Naive B cell (primary cell): ENCODE measurements around the gene DYNAP. TPM values are rescaled to one million over a fixed set of nuclear protein-coding genes. Genes with fewer than 3 reads are reported as not detected.

ENCODE experiments used
- ATAC-seq, 2 donors: fragments of 150-1000 bp; cut with Tn5 transposase; 2 replicates each; pipeline ENCODE4 v1.10.0; 2021; ENCODE audit warnings: low read depth in 2 of 2, mild to moderate bottlenecking in 2 of 2, moderate library complexity in 2 of 2
- DNase-seq: peaks from one replicate; pipeline ENCODE4 v3.0.0; 2022
- H3K27ac Mint-ChIP-seq, 6 donors: one replicate each; pipeline ENCODE4 v1.8.0; 2020 to 2022; ENCODE audit warnings: mild to moderate bottlenecking in 6 of 6, mixed read lengths in 6 of 6, moderate library complexity in 5 of 6, inconsistent platforms in 2 of 6
- H3K27me3 Mint-ChIP-seq, 3 donors: one replicate each; pipeline ENCODE4 v1.8.0; 2021 to 2022; ENCODE audit warnings: mixed read lengths in 3 of 3, mild to moderate bottlenecking in 1 of 3
- H3K36me3 Mint-ChIP-seq, 2 donors: one replicate each; pipeline ENCODE4 v1.8.0; 2020 to 2022; ENCODE audit warnings: mixed read lengths in 2 of 2, inconsistent platforms in 1 of 2, mild to moderate bottlenecking in 1 of 2
- H3K4me1 Mint-ChIP-seq, 3 donors: one replicate each; pipeline ENCODE4 v1.8.0; 2020 to 2022; ENCODE audit warnings: mixed read lengths in 3 of 3, inconsistent platforms in 1 of 3, mild to moderate bottlenecking in 1 of 3, moderate library complexity in 1 of 3
- H3K4me3 Mint-ChIP-seq, 8 donors: one replicate each; pipeline ENCODE4 v1.8.0; 2020 to 2022; ENCODE audit warnings: mild to moderate bottlenecking in 8 of 8, mixed read lengths in 8 of 8, moderate library complexity in 8 of 8, inconsistent platforms in 2 of 8
- H3K9me3 Mint-ChIP-seq, 7 donors: one replicate each; pipeline ENCODE4 v1.8.0; 2020 to 2022; ENCODE audit warnings: mixed read lengths in 7 of 7, mild to moderate bottlenecking in 5 of 7, inconsistent platforms in 2 of 7, moderate library complexity in 1 of 7
- polyA plus RNA-seq, 6 donors: library from polyadenylated mRNA; unstranded; fragments of 300-500 nt; fragmentation: Illumina TruSeq; gene quantifications; one replicate each; pipeline ENCODE4 v1.2.3, GENCODE V29; 2021; ENCODE audit warnings: low read depth in 6 of 6

DYNAP gene
- polyA plus RNA-seq, 6 donors from 2014 or later, result not detected

DNA sequence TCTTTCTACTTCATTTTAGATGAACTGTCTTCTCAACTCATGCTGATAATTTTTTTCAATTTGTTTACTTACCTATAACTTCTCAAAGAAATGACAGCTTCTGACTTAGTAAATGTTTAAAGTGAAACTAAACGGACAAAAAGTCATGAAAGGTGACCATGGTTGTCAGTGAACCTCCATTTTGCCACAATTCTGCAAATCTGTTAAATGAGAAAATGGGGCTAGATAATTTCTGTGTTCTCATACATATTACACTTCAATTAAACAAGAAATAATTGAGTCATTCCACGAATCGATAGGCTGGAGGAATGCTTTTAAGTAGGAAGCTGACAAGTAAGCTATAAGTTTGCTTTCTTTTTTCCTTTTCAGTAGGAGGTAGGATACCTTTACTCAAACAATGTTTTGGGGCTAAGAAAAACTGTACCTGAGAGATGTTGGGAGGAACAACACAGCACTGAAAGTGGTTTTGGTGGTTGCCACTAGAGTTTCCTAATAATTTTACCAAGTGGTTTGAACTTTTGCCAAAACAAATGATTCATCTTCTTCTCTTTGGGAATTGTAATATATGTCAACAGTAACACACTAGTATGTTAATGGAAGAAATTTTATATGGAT, 17.1 kb downstream of the DYNAP start:
- Mint-ChIP-seq H3K36me3 (no peaks in the 10 kb centered on the region), H3K27me3 (peaks cover 0 to 4% (median 0%) of the 10 kb centered on the region in 3 donors), H3K4me1 (no peaks in the 10 kb centered on the region), H3K4me3 (no peak overlapping the region), H3K9me3 (peaks cover 0 to 2% (median 0%) of the 10 kb centered on the region in 7 donors), H3K27ac (no peak overlapping the region)
- DNase-seq (no peak), ATAC-seq (no peak)

DNA sequence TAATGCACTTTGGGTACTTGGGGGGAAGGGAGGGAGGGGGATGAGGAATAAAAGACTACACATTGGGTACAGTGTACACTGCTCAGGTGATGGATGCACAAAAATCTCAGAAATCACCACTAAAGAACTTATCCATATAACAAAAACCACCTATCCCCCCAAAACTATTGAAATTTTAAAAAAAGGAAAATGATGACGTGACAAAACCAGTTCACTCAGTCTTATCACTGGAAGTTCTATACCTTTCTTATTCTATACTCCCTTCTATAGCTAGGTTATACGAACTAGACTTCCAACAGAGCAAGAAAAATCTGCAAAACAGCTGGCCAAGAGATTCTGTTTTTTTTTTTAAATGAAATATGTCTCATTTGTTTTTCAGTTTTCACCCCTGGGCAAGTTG, 20.8 kb downstream of the DYNAP start:
- Mint-ChIP-seq H3K4me1 (peaks cover 0 to under 1% (median 0%) of the 10 kb centered on the region in 3 donors), H3K36me3 (no peaks in the 10 kb centered on the region), H3K9me3 (peaks cover 0 to 2% (median 0%) of the 10 kb centered on the region in 7 donors), H3K27me3 (peaks cover 0 to 4% (median 0%) of the 10 kb centered on the region in 3 donors), H3K4me3 (no peak overlapping the region), H3K27ac (no peak overlapping the region)
- ATAC-seq (no peak), DNase-seq (no peak)

DNA sequence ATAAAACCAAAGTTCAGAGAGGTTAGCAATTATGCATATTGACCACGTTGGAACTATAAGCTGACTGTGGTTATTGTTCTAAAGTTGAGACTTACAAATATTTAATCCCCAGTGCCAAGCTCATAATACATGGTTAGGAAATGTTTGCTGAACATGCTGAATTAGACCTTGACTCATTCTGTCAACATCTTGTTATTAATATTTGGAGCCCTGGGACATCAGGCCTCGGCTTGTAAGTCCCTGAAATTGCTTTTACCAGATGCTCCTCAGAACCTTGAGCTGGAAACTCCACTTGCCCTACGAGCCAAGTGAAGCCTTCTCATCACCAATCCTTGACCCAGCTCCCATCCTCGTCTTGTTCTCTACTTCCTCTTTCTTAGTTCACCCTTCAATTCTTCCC, 21.2 kb downstream of the DYNAP start:
- Mint-ChIP-seq H3K27ac (no peak overlapping the region), H3K36me3 (no peaks in the 10 kb centered on the region), H3K4me3 (no peak overlapping the region), H3K9me3 (peaks cover 0 to 2% (median 0%) of the 10 kb centered on the region in 7 donors), H3K4me1 (peaks cover 0 to 2% (median 0%) of the 10 kb centered on the region in 3 donors), H3K27me3 (peaks cover 0 to 2% (median 0%) of the 10 kb centered on the region in 3 donors)
- no peak for DNase-seq
- ATAC-seq, result no peak

- H3K27me3 Mint-ChIP-seq, result no peaks in the 10 kb centered on the region
- no peak for DNase-seq
- H3K9me3 Mint-ChIP-seq, result peaks cover 0 to 2% (median 0%) of the 10 kb centered on the region in 7 donors
- no peak for ATAC-seq
- no peak overlapping the region for H3K27ac Mint-ChIP-seq
- H3K36me3 Mint-ChIP-seq, result no peaks in the 10 kb centered on the region
- H3K4me1 Mint-ChIP-seq, result peaks cover 0 to 2% (median 0%) of the 10 kb centered on the region in 3 donors
- no peak overlapping the region for H3K4me3 Mint-ChIP-seq
These were observed 22.1 kb downstream of the DYNAP start for GRCh38 chr18:54613174-54613573.

GRCh38 chr18:54616220-54616848, 25.3 kb downstream of the DYNAP start:
- ATAC-seq (no peak), DNase-seq (no peak)
- no peaks in the 10 kb centered on the region for H3K36me3 Mint-ChIP-seq
- no peak overlapping the region for H3K4me3 Mint-ChIP-seq
- peak overlapping the region in 1 of 6 donors; percentile 9 for H3K27ac Mint-ChIP-seq
- peaks cover 0 to 7% (median 5%) of the 10 kb centered on the region in 3 donors for H3K27me3 Mint-ChIP-seq
- peaks cover 0 to 2% (median 0%) of the 10 kb centered on the region in 3 donors for H3K4me1 Mint-ChIP-seq
- H3K9me3 Mint-ChIP-seq, result peaks cover 0 to 5% (median 3%) of the 10 kb centered on the region in 7 donors

DNA sequence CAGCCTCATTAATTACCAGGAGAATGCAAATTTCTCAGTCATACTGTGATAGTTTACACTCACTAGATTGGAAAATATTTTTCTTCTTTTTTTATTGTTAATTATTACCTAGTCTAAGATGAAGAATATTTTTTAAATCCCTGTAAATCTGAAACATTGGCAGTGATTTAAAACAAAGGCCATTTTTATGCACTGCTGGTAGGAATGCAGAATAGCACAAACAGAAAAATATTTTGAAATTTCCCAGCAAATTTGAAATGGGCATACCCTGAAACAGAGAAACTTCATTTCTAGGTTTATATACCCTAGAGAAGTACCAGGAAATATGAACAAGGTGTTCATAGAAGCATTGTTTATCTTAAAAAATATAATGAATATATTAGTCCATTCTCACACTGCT, 31.0 kb downstream of the DYNAP start:
- no peak overlapping the region for H3K4me3 Mint-ChIP-seq
- no peak overlapping the region for H3K27ac Mint-ChIP-seq
- H3K36me3 Mint-ChIP-seq, result no peaks in the 10 kb centered on the region
- no peak for DNase-seq
- peaks cover 0 to 17% (median 5%) of the 10 kb centered on the region in 3 donors for H3K27me3 Mint-ChIP-seq
- H3K9me3 Mint-ChIP-seq, result peaks cover 4 to 34% (median 6%) of the 10 kb centered on the region in 7 donors
- no peak for ATAC-seq
- H3K4me1 Mint-ChIP-seq, result no peaks in the 10 kb centered on the region

GRCh38 chr18:54626779-54627178, 35.7 kb downstream of the DYNAP start:
- Mint-ChIP-seq H3K36me3 (no peaks in the 10 kb centered on the region), H3K27me3 (peaks cover 0 to 5% (median 0%) of the 10 kb centered on the region in 3 donors), H3K4me3 (no peak overlapping the region), H3K9me3 (peaks cover 0 to 35% (median 11%) of the 10 kb centered on the region in 7 donors), H3K4me1 (no peaks in the 10 kb centered on the region), H3K27ac (no peak overlapping the region)
- DNase-seq (no peak), ATAC-seq (no peak)

- no peak for ATAC-seq
- Mint-ChIP-seq H3K9me3 (peaks cover 0 to 11% (median 9%) of the 10 kb centered on the region in 7 donors), H3K27me3 (peaks cover under 1 to 11% (median 4%) of the 10 kb centered on the region in 3 donors), H3K4me1 (no peaks in the 10 kb centered on the region), H3K36me3 (no peaks in the 10 kb centered on the region), H3K27ac (no peak overlapping the region), H3K4me3 (no peak overlapping the region)
- no peak for DNase-seq
These were observed 39.9 kb downstream of the DYNAP start for GRCh38 chr18:54630963-54631362.

DNA sequence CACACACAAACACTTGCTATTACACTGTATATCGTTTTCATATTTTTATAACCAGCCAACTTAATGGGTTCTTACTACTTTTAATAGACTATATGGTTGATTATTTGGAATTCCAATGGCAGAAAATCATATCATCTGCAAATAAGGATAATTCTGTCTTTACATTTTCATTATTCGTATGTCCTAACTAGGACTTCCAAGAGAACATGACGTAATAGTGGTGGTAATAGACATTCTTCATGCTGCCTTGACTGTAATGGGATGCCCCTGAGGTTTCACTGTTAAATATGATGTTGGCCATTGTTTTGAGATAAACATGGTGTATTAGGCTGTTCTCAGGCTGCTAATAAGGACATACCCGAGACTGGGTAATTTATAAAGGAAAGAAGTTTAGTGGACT, 45.2 kb downstream of the DYNAP start:
- no peaks in the 10 kb centered on the region for H3K9me3 Mint-ChIP-seq
- no peak for DNase-seq
- H3K4me3 Mint-ChIP-seq, result no peak overlapping the region
- peaks cover 9 to 31% (median 13%) of the 10 kb centered on the region in 3 donors for H3K27me3 Mint-ChIP-seq
- no peak overlapping the region for H3K27ac Mint-ChIP-seq
- no peak for ATAC-seq
- H3K4me1 Mint-ChIP-seq, result no peaks in the 10 kb centered on the region
- no peaks in the 10 kb centered on the region for H3K36me3 Mint-ChIP-seq

DNA sequence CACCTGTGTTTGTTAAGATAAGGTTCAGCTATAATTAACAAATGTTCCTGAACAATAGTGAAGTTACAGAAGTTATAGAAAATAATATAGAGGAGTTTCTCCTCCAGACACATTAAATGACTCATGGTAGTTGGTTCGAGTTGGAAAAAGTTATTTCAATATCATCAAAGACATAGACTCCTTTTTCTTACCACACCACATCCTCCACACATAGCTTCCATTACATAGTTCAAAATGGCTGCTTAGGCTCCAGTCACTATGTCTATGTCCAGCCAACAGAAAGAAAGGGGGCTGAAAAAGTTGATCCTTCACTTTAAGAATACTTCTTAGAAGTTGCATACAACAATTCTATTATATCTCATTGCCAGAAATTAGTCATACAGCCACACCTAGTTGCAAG, 50.7 kb downstream of the DYNAP start:
- no peak overlapping the region for H3K4me3 Mint-ChIP-seq
- no peaks in the 10 kb centered on the region for H3K4me1 Mint-ChIP-seq
- no peak overlapping the region for H3K27ac Mint-ChIP-seq
- no peak for ATAC-seq
- H3K36me3 Mint-ChIP-seq, result no peaks in the 10 kb centered on the region
- DNase-seq, result no peak
- H3K9me3 Mint-ChIP-seq, result peaks cover 0 to 3% (median 0%) of the 10 kb centered on the region in 7 donors
- H3K27me3 Mint-ChIP-seq, result peaks cover 10 to 23% (median 10%) of the 10 kb centered on the region in 3 donors

GRCh38 chr18:54647176-54647575, 56.1 kb downstream of the DYNAP start:
- H3K9me3 Mint-ChIP-seq, result peaks cover 0 to 3% (median 0%) of the 10 kb centered on the region in 7 donors
- H3K36me3 Mint-ChIP-seq, result no peaks in the 10 kb centered on the region
- no peak overlapping the region for H3K4me3 Mint-ChIP-seq
- no peaks in the 10 kb centered on the region for H3K4me1 Mint-ChIP-seq
- ATAC-seq (no peak), DNase-seq (no peak)
- peaks cover 5 to 14% (median 9%) of the 10 kb centered on the region in 3 donors for H3K27me3 Mint-ChIP-seq
- no peak overlapping the region for H3K27ac Mint-ChIP-seq
